K562 (cell line): ENCODE measurements around the gene PHETA2. TPM values are rescaled to one million over a fixed set of nuclear protein-coding genes. Genes with fewer than 3 reads are reported as not detected.

ENCODE experiments used
- BCL6 ChIP-seq: fragments of 250-450 bp; sonication (Bioruptor Pico); IDR thresholded peaks from 2 replicates; pipeline ENCODE4 v1.4.0; 2020
- BHLHE40 ChIP-seq: IDR thresholded peaks from 2 replicates; pipeline ENCODE4 v1.6.1; 2011; ENCODE audit warnings: low read length, improper control_type of control experiment
- CBX5 ChIP-seq: IDR thresholded peaks from 2 replicates; pipeline ENCODE4 v1.6.1; 2014; ENCODE audit warnings: low read depth, borderline replicate concordance
- FUS ChIP-seq: fragments of 200-400 bp; formaldehyde crosslinking; optimal IDR thresholded peaks from 2 replicates; pipeline ENCODE3; 2017; ENCODE audit warnings: low read depth, low read length
- JUNB ChIP-seq: fragments of 450-650 bp; formaldehyde crosslinking; conservative IDR thresholded peaks from 2 replicates; pipeline ENCODE4 v1.4.0; 2020; ENCODE audit warnings: mild to moderate bottlenecking
- KLF13 ChIP-seq: fragments of 450-650 bp; IDR thresholded peaks from 2 replicates; pipeline ENCODE4 v1.6.1; 2016; ENCODE audit warnings: missing genetic modification characterization, low read depth, mild to moderate bottlenecking, missing compliant biosample characterization, moderate library complexity, borderline replicate concordance
- LARP7 ChIP-seq: fragments of 450-650 bp; IDR thresholded peaks from 2 replicates; pipeline ENCODE4 v1.6.1; 2016
- MCM7 ChIP-seq, 2 experiments: fragments of 450-650 bp; IDR thresholded peaks; 2 replicates each; pipeline ENCODE4 v1.6.1; 2016 to 2018
- NR4A1 ChIP-seq, 2 experiments: fragments of 250-450 bp in 1 of 2; fragments of 450-650 bp in 1 of 2; sonication (Bioruptor Pico) in 1 of 2; IDR thresholded peaks; 2 replicates each; pipeline versions ENCODE4 v1.4.0 to v1.6.1; 2016 to 2020; ENCODE audit warnings: mild to moderate bottlenecking in 2 of 2, missing compliant biosample characterization in 1 of 2, missing genetic modification characterization in 1 of 2, moderate library complexity in 1 of 2
- RCOR1 ChIP-seq, 2 experiments: IDR thresholded peaks; 2 replicates each; pipeline ENCODE4 v1.6.1; 2012; ENCODE audit warnings: low read depth in 2 of 2, low read length in 2 of 2, borderline replicate concordance in 1 of 2, improper control_type of control experiment in 1 of 2
- ZNF197 ChIP-seq: fragments of 200-800 bp; sonication (Bioruptor generic); IDR thresholded peaks from 2 replicates; pipeline ENCODE4 v1.6.1; 2016; ENCODE audit warnings: low read depth, missing genetic modification characterization, missing compliant biosample characterization
- ZNF384 ChIP-seq: IDR thresholded peaks from 2 replicates; pipeline ENCODE4 v1.6.1; 2012; ENCODE audit warnings: low read depth, low read length, improper control_type of control experiment
- ZNF57 ChIP-seq: fragments of 450-650 bp; formaldehyde crosslinking; IDR thresholded peaks from 2 replicates; pipeline ENCODE4 v1.4.0; 2020; ENCODE audit warnings: mild to moderate bottlenecking, moderate library complexity
- ZNF707 ChIP-seq: fragments of 250-450 bp; sonication (Bioruptor Pico); conservative IDR thresholded peaks from 2 replicates; pipeline ENCODE4 v1.8.0; 2022; ENCODE audit warnings: inconsistent platforms, mild to moderate bottlenecking, moderate library complexity
- ZNF77 ChIP-seq: fragments of 250-450 bp; sonication (Bioruptor Pico); IDR thresholded peaks from 2 replicates; pipeline ENCODE4 v1.5.0; 2020
- ZNF830 ChIP-seq: fragments of 250-450 bp; sonication (Bioruptor Pico); IDR thresholded peaks from 2 replicates; pipeline ENCODE4 v1.5.0; 2021; ENCODE audit warnings: mild to moderate bottlenecking
- polyA plus RNA-seq, 8 experiments: library from polyadenylated mRNA; depleted of rRNA in 4 of 8; stranded (reverse) in 5 of 8; unstranded in 3 of 8; fragments of >200 nt; fragmentation: Nextera tagmentation in 2 of 8; fragmentation: Illumina TruSeq in 1 of 8; extraction: Ambion mirVana in 2 of 8; extraction: Trizol in 1 of 8; gene quantifications; 2 replicates each; pipeline versions ENCODE4 v1.2.1 to v1.2.3, GENCODE V29; 2011 to 2014; ENCODE audit warnings: inconsistent platforms in 1 of 8, missing spikeins in 1 of 8
- total RNA-seq, 7 experiments: library from RNA; depleted of rRNA in 6 of 7; stranded (reverse); fragments of >200 nt in 6 of 7; fragmentation: Illumina TruSeq in 2 of 7; extraction: Trizol in 2 of 7; gene quantifications; 2 replicates each; pipeline versions ENCODE4 v1.2.1 to v1.2.3, GENCODE V29; 2011 to 2021; ENCODE audit warnings: low replicate concordance in 1 of 7
- TF ChIP-seq, protein P1 (sequence below): fragments of 450-650 bp; IDR thresholded peaks from 2 replicates; pipeline ENCODE4 v1.7.0; 2016; ENCODE audit warnings: borderline replicate concordance
- TF ChIP-seq, protein P2 (sequence below): sonication (generic); formaldehyde crosslinking; IDR thresholded peaks from 2 replicates; pipeline ENCODE4 v1.8.0; 2022; ENCODE audit warnings: missing genetic modification reagents, mild to moderate bottlenecking, borderline replicate concordance
- TF ChIP-seq, protein P3 (sequence below): fragments of 150-350 bp; conservative IDR thresholded peaks from 2 replicates; pipeline ENCODE4 v1.6.1; 2014; ENCODE audit warnings: low read length
- TF ChIP-seq, protein P4 (sequence below): fragments of 200-800 bp; sonication (Bioruptor generic); IDR thresholded peaks from 2 replicates; pipeline ENCODE4 v1.6.1; 2017; ENCODE audit warnings: missing genetic modification characterization, missing compliant biosample characterization

Gene PHETA2
- total and polyA plus RNA-seq, 9 of the 15 experiments (the other 6 are each of a cell fraction or from before 2014, with no cell fraction given) = 0.07 to 0.22 (median 0.08) TPM; not detected in 5

DNA sequence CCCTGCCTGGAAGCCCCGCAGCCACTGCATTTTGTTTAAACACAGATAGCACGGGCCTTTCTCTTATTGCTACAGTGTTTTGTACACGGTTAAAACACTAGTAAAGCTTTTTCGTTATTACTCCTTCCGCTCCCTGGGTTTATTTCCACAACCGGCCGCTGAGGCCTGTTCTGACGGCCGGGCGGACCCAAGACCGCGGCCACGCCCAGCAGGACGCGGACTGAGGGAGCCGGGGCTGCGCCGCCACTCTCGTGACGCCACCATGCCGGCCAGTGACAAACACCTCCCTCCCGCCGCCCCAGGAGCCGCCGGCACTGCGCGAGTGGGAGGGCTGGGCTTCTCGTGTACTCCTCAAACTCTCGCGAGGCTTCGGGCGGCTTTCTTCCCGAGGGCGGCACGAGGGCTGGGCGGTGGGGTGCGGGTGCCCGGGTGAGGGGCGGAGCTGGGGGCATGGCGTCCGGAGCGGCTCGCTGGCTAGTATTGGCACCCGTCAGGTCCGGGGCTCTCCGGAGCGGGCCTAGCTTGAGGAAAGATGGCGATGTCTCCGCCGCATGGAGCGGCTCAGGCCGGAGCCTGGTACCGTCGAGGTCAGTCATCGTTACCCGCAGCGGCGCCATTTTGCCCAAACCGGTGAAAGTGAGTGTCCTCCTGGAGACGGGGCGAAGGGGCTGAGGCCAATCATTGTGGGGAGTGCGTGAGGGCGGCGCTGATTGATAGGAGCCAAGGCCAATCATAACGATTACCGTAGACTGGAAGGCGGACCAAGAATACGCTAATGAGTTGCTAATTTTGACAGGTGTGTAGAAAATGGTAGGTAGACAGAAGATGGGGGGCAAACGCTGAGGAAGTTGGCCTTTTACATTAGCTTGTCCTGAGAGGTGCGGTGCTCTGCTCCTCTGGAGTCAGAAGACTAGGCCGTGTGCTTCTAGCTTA, 5.5 kb downstream of the PHETA2 start, which contains the start of gene SMDT1 (continued):
- no peak for TF ChIP-seq FUS
- TF ChIP-seq ZNF197 (CRISPR knock-in tag) = no peak
- no peak for TF ChIP-seq ZNF77
- TF ChIP-seq CBX5 = no peak
- TF ChIP-seq BCL6 (CRISPR knock-in tag) = no peak
- TF ChIP-seq, protein P1, sequence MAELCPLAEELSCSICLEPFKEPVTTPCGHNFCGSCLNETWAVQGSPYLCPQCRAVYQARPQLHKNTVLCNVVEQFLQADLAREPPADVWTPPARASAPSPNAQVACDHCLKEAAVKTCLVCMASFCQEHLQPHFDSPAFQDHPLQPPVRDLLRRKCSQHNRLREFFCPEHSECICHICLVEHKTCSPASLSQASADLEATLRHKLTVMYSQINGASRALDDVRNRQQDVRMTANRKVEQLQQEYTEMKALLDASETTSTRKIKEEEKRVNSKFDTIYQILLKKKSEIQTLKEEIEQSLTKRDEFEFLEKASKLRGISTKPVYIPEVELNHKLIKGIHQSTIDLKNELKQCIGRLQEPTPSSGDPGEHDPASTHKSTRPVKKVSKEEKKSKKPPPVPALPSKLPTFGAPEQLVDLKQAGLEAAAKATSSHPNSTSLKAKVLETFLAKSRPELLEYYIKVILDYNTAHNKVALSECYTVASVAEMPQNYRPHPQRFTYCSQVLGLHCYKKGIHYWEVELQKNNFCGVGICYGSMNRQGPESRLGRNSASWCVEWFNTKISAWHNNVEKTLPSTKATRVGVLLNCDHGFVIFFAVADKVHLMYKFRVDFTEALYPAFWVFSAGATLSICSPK = no peak
- TF ChIP-seq NR4A1 (CRISPR knock-in tag; IDR thresholded peaks at IDR 0.05) = no peak
- TF ChIP-seq NR4A1 (tag; IDR thresholded peaks at IDR 0.05) = peak; percentile 86
- peak in 1 of 2 experiments; percentile 14; a peak in 1 of 4 replicates for TF ChIP-seq RCOR1 (IDR thresholded peaks at IDR 0.05; ENCODE audit: borderline replicate concordance in 1 of 2, low read depth in 2 of 2, low read length in 2 of 2)
- peak; percentile 85 for TF ChIP-seq KLF13 (tag)
- no peak for TF ChIP-seq JUNB (CRISPR knock-in tag)
- no peak for TF ChIP-seq ZNF707 (CRISPR knock-in tag)
- no peak for TF ChIP-seq ZNF57 (CRISPR knock-in tag)
- peak; percentile 89 for TF ChIP-seq BHLHE40
- no peak for TF ChIP-seq LARP7
- TF ChIP-seq, protein P2, sequence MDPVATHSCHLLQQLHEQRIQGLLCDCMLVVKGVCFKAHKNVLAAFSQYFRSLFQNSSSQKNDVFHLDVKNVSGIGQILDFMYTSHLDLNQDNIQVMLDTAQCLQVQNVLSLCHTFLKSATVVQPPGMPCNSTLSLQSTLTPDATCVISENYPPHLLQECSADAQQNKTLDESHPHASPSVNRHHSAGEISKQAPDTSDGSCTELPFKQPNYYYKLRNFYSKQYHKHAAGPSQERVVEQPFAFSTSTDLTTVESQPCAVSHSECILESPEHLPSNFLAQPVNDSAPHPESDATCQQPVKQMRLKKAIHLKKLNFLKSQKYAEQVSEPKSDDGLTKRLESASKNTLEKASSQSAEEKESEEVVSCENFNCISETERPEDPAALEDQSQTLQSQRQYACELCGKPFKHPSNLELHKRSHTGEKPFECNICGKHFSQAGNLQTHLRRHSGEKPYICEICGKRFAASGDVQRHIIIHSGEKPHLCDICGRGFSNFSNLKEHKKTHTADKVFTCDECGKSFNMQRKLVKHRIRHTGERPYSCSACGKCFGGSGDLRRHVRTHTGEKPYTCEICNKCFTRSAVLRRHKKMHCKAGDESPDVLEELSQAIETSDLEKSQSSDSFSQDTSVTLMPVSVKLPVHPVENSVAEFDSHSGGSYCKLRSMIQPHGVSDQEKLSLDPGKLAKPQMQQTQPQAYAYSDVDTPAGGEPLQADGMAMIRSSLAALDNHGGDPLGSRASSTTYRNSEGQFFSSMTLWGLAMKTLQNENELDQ (CRISPR knock-in tag) = no peak
- no peak for TF ChIP-seq MCM7 (IDR thresholded peaks at IDR 0.05)
- TF ChIP-seq, protein P3, sequence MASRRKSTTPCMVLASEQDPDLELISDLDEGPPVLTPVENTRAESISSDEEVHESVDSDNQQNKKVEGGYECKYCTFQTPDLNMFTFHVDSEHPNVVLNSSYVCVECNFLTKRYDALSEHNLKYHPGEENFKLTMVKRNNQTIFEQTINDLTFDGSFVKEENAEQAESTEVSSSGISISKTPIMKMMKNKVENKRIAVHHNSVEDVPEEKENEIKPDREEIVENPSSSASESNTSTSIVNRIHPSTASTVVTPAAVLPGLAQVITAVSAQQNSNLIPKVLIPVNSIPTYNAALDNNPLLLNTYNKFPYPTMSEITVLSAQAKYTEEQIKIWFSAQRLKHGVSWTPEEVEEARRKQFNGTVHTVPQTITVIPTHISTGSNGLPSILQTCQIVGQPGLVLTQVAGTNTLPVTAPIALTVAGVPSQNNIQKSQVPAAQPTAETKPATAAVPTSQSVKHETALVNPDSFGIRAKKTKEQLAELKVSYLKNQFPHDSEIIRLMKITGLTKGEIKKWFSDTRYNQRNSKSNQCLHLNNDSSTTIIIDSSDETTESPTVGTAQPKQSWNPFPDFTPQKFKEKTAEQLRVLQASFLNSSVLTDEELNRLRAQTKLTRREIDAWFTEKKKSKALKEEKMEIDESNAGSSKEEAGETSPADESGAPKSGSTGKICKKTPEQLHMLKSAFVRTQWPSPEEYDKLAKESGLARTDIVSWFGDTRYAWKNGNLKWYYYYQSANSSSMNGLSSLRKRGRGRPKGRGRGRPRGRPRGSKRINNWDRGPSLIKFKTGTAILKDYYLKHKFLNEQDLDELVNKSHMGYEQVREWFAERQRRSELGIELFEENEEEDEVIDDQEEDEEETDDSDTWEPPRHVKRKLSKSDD = no peak
- no peak for TF ChIP-seq ZNF384
- TF ChIP-seq ZNF830 (CRISPR knock-in tag) = no peak
- TF ChIP-seq, protein P4, sequence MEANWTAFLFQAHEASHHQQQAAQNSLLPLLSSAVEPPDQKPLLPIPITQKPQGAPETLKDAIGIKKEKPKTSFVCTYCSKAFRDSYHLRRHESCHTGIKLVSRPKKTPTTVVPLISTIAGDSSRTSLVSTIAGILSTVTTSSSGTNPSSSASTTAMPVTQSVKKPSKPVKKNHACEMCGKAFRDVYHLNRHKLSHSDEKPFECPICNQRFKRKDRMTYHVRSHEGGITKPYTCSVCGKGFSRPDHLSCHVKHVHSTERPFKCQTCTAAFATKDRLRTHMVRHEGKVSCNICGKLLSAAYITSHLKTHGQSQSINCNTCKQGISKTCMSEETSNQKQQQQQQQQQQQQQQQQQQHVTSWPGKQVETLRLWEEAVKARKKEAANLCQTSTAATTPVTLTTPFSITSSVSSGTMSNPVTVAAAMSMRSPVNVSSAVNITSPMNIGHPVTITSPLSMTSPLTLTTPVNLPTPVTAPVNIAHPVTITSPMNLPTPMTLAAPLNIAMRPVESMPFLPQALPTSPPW = peak; percentile 84
